ENCODE measurements around the gene IFT74. TPM values are rescaled to one million over a fixed set of nuclear protein-coding genes. Genes with fewer than 3 reads are reported as not detected.
A peak's percentile ranks its signal among the peaks of the same experiment; 100 is the strongest.

IFT74 gene
- total and polyA plus RNA-seq, 10 of the 15 experiments (the other 5 are each of a cell fraction or from before 2014, with no cell fraction given) = 7.6 to 15.4 (median 12.3) TPM

DNA sequence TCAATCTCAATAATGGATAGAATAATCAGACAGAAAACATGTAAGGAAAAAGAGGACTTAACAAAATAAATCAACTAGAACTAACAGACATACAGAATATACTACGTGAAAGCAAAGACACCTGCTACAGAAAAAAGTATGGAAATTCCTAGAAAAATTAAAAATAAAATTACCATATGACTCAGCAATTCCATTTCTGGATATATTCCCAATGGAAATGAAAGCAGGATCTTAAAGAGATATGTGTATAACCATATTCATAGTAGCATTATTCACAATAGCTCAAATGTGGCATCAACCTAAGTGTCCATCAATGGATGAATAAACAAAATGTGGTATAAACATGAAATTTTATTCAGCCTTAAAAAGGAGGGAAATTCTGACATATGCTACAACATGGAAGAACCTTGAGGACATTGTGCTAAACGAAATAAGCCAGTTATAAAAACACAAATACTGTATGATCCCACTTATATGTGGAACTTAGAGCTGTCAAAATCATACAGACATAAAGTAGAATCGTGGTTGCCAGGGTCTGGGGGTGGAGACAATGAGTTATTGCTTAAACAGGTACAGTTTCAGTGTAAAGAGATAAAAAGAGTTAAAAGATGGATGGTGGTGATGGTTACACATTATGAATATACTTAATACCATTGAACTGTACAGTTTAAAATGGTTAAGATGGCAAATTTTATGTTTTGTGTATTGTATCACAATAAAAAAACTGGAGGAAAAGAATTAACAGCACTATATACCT is 16.1 kb upstream of the IFT74 start:
- CTCF ChIA-PET = interaction anchor here (0.9 kb wide), 1 partner anchor 12 kb away, joined by 3 read pairs; no protein-coding TSS in a partner anchor
- H3K9me3 ChIP-seq (replicated peaks; ENCODE audit: control insufficient read depth, insufficient read depth, low read length) = peaks cover 2% of the 10 kb centered on the region; the same call in 2 of the 3 replicates
- no peaks in the 10 kb centered on the region for H4K20me1 ChIP-seq (ENCODE audit: control insufficient read depth, insufficient read depth)
- peak overlapping the region; percentile 1; the same call in 1 of the 2 replicates for H3K4me2 ChIP-seq (ENCODE audit: control insufficient read depth, insufficient read depth)
- ATAC-seq (peak; percentile 10; the same call in 2 of the 3 replicates), DNase-seq (ENCODE audit: low read depth, low spot score) (no peak), FAIRE-seq (peak; percentile 56)
- intact Hi-C loops (cut with micrococcal nuclease; ENCODE audit: unreplicated experiment) = loop anchor here (10.0 kb wide), 1 partner anchor 195 kb away; no protein-coding TSS in a partner anchor
- H3K4me3 ChIP-seq = no peak overlapping the region
- peaks cover 88% of the 10 kb centered on the region for H3K79me2 ChIP-seq (ENCODE audit: control insufficient read depth, insufficient read depth, low read length)
- H3K4me1 ChIP-seq (ENCODE audit: control insufficient read depth, insufficient read depth, low read length) = no peaks in the 10 kb centered on the region
- in situ Hi-C loops (cut with MboI) = no loop called here
- no peak overlapping the region for H3K9ac ChIP-seq (ENCODE audit: control insufficient read depth, insufficient read depth, low read length)
- peaks cover 0 to 2% of the 10 kb centered on the region in 2 experiments; a peak in 1 of 4 replicates for H3K36me3 ChIP-seq (ENCODE audit: control insufficient read depth in 2 of 2, insufficient read depth in 2 of 2, low read length in 1 of 2)
- no peaks in the 10 kb centered on the region for H3K27me3 ChIP-seq (replicated peaks in 1 of 2; ENCODE audit: control insufficient read depth in 2 of 2, insufficient read depth in 2 of 2, low read length in 1 of 2)
- RAD21 ChIA-PET (ENCODE audit: unreplicated experiment) = no interaction called here
- SMC1A ChIA-PET (ENCODE audit: uncharacterized antibody, unreplicated experiment) = interaction anchor here (1.0 to 1.1 kb wide), 2 partner anchors 14 to 35 kb away, joined by 3 to 4 read pairs; no protein-coding TSS in a partner anchor
- WGBS (ENCODE audit: insufficient coverage, insufficient replicate concordance, low lambda C conversion rate, missing lambda C conversion rate) = 80% methylated on average over 3 of the region's 3 CpGs
- no peak overlapping the region for H2AFZ ChIP-seq (ENCODE audit: control insufficient read depth, low read depth, low read length)
- no peak overlapping the region for H3K27ac ChIP-seq (ENCODE audit: control insufficient read depth, insufficient read depth)
- POLR2A ChIA-PET = no interaction called here
- BruUV-seq (replicated peaks) = no TSS peak
- TF ChIP-seq ZNF274 (IDR thresholded peaks at IDR 0.05; ENCODE audit: insufficient read depth, insufficient read length) (no peak), KLF5 (IDR thresholded peaks at IDR 0.05; ENCODE audit: partially characterized antibody) (no peak), CUX1 (IDR thresholded peaks at IDR 0.05; ENCODE audit: insufficient replicate concordance, low read depth, low read length) (no peak), SMAD1 (IDR thresholded peaks at IDR 0.05; ENCODE audit: low read depth, partially characterized antibody) (no peak), TBL1XR1 (IDR thresholded peaks at IDR 0.05; ENCODE audit: low read depth, low read length) (no peak), PML (IDR thresholded peaks at IDR 0.05; ENCODE audit: low read length) (no peak), POLR2AphosphoS5 (IDR thresholded peaks at IDR 0.05; ENCODE audit: low read length) (no peak), NFYA (IDR thresholded peaks at IDR 0.05; ENCODE audit: borderline replicate concordance, low read depth, low read length) (no peak), WRNIP1 (IDR thresholded peaks at IDR 0.05; ENCODE audit: borderline replicate concordance, low read depth, low read length) (no peak), FOXK2 (IDR thresholded peaks at IDR 0.05) (no peak)
- TF ChIP-seq, protein P1, sequence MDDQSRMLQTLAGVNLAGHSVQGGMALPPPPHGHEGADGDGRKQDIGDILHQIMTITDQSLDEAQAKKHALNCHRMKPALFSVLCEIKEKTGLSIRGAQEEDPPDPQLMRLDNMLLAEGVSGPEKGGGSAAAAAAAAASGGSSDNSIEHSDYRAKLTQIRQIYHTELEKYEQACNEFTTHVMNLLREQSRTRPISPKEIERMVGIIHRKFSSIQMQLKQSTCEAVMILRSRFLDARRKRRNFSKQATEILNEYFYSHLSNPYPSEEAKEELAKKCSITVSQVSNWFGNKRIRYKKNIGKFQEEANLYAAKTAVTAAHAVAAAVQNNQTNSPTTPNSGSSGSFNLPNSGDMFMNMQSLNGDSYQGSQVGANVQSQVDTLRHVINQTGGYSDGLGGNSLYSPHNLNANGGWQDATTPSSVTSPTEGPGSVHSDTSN (IDR thresholded peaks at IDR 0.05; ENCODE audit: insufficient replicate concordance, low read depth, low read length) = no peak
- TF ChIP-seq, protein P2, sequence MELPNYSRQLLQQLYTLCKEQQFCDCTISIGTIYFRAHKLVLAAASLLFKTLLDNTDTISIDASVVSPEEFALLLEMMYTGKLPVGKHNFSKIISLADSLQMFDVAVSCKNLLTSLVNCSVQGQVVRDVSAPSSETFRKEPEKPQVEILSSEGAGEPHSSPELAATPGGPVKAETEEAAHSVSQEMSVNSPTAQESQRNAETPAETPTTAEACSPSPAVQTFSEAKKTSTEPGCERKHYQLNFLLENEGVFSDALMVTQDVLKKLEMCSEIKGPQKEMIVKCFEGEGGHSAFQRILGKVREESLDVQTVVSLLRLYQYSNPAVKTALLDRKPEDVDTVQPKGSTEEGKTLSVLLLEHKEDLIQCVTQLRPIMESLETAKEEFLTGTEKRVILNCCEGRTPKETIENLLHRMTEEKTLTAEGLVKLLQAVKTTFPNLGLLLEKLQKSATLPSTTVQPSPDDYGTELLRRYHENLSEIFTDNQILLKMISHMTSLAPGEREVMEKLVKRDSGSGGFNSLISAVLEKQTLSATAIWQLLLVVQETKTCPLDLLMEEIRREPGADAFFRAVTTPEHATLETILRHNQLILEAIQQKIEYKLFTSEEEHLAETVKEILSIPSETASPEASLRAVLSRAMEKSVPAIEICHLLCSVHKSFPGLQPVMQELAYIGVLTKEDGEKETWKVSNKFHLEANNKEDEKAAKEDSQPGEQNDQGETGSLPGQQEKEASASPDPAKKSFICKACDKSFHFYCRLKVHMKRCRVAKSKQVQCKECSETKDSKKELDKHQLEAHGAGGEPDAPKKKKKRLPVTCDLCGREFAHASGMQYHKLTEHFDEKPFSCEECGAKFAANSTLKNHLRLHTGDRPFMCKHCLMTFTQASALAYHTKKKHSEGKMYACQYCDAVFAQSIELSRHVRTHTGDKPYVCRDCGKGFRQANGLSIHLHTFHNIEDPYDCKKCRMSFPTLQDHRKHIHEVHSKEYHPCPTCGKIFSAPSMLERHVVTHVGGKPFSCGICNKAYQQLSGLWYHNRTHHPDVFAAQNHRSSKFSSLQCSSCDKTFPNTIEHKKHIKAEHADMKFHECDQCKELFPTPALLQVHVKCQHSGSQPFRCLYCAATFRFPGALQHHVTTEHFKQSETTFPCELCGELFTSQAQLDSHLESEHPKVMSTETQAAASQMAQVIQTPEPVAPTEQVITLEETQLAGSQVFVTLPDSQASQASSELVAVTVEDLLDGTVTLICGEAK (IDR thresholded peaks at IDR 0.05; ENCODE audit: borderline replicate concordance) = no peak

Data from GM12878 (cell line).